RPMI7951 (cell line): ENCODE results near the gene COX20. TPM values are rescaled to one million over a fixed set of nuclear protein-coding genes. Genes with fewer than 3 reads are reported as not detected.

Source experiments
- DNase-seq: peaks from one replicate; pipeline ENCODE4 v3.0.0-alpha.2; 2012; ENCODE audit warnings: low read depth
- total RNA-seq: library from RNA; depleted of rRNA; stranded (reverse); fragments of >200 nt; shearing (Covaris generic); gene quantifications from 2 replicates; pipeline ENCODE4 v1.2.3, GENCODE V29; 2014; rRNA removed

The COX20 gene
- total RNA-seq, 1 experiment from 2014 or later = 50.2 TPM

DNA sequence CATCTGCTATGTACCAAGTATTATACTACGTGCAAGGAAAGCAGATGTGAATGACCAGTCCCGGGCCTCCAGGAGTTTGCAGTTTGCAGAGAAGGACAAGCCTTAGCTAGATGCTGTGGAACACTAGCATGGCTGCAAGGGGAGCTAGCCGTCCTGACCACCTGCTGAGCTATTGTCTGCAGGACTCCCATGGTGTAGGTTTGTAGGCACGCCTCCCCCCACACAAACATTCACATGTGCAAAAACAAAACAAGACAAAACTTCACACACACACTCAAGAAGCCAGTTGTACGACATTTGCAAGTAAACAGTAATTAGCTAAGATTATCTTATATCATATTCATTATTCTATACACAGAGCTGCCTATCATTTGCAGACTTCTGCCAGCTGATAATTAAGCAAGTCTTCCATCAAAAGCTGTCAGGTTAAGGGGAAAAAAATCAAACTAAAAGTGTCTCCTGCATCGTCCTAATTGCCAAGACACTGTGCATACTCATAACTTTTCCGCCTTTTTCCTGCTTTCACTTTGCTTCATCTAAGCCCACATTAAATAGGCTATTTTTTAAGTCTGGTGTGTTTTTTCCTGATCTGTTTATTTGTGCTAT, 39.6 kb downstream of the COX20 start:
- DNase-seq = no peak

DNA sequence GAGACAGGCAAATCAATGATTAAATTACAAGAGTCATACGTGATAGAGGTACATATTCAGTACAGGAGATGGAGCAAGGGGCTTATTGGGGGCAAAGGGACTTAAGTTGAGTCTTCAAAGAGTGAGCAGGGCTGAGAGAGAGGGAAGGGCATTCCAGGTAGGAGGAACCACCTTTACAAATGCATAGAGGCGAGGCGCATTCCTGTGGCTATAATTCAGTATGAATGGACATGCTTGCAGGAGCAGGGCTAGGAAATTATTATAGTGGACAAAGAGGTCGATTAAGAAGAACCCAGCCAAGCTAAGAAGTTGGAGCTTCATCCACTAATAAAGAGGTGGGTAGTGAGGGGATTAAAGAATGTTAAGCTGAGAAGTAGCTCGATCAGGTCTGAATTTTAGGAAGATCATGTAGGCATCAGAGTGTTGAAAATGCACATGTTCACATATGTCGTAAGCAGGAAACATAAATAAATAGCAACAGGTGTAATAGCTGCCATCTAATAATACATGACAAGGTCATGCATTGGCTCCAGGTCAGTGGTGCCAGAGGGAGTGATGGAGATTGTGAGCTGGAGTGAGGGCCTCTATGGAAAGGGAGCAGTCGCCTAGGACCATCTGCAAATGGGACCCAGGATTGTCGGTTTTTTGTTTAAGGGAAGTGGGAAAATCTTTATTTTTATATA, 40.9 kb downstream of the COX20 start:
- no peak for DNase-seq

DNA sequence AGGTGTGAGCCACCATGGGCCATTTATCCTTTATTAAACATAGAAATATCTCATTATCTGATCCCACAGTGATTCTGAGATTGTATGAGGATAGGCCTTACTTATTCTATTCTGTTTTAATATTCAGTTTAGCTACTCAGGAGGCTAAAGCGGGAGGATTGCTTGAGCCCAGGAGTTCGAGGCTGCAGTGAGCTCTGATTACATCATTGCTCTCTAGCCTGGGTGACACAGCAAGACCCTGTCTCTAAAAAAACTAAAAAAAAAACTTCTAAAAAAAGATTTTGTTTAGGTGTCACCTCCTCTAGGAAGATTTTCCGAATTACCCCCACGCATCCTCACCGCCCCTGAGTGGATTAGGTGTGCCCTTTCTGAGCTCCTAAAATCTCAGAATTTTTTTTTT, 43.2 kb downstream of the COX20 start:
- DNase-seq = no peak

DNA sequence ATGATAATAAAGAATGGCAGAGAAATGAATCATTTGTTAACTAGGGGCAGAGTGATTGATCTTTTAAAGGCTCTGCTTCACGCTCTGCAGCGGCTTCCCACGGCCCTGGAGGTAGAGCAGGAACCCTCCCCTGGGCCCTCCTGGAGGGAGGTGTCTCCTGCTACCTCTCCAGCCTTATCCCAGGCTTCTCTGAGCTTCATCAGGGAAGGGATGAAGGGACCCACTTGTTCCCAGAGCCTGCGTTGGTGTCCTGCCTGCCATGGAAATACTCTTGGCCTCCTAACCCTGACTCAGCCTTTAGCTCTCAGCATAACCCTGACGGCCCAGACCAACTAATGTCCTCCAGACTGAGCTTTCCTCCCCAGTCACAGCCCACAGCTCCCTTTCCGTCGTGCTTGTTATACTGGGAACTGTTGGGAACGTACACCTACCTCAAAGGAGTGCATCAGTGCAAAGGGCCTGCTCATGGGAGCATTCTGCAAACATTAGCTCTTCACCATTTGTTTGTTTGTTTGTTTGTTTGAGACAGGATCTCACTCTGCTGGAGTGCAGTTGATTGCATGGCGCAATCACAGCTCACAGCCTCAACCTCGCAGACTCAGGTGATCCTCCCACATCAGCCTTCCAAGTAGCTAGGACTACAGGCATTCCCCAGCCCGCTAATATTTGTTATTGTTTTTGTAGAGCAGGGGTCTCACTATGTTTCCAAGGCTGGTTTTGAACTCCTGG, 46.3 kb downstream of the COX20 start:
- no peak for DNase-seq

DNA sequence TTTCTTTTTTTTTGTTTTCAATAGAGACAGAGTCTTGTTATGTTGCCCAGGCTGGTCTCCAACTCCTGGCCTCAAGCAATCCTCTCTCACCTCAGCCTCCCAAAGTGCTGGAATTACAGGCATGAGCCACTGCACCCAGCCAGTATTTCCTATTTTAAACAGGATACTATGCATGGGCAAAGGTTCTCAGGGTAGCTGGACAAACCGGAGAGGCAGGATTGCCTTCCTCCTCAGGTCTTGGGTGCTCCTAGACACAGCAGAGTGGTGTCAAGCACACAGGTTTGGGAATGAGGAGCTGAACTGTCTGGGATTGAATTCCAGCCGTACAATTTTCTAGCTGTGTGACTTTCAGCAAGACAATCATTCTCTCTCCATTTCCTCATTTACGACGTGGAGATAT, 51.8 kb downstream of the COX20 start:
- DNase-seq = no peak

DNA sequence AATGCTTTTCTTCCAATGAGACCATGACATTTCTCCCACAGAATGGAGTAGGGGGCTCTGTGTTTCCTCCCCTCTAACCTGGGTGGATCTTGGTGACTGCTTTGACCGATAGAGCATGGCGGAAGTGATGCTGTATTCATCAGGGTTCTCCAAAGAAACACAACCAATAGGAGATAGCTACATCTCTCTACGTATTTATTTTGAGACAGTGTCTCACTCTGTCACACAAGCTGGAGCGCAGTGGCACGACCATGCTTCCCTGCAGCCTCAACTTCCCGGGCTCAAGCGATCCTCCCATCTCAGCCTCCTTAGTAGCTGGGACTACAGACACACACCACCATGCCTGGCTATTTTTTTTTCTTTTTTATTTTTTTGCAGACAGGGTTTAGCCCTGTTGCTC, 58.4 kb downstream of the COX20 start:
- no peak for DNase-seq

Other genes starting within 250 kb of the COX20 start
- 66.2 and 71.4 TPM in 2 replicates for gene DESI2, start 182.5 kb upstream of the COX20 start, total RNA-seq
- gene HNRNPU, start 28.9 kb downstream of the COX20 start, total RNA-seq = 201 and 226 TPM in 2 replicates